Epithelial cell of proximal tubule (primary cell): ENCODE data around the gene PGA3. TPM values are rescaled to one million over a fixed set of nuclear protein-coding genes. Genes with fewer than 3 reads are reported as not detected.

Source experiments
- DNase-seq: peaks from one replicate; pipeline ENCODE4 v3.0.0-alpha.2; 2011; ENCODE audit warnings: low read depth
- H3K4me3 ChIP-seq: 2 replicates; pipeline ENCODE4 v1.5.1; 2011; ENCODE audit warnings: low read depth, mild to moderate bottlenecking, low read length
- total RNA-seq: library from RNA; depleted of rRNA; stranded (reverse); fragments of >200 nt; gene quantifications from 2 replicates; pipeline ENCODE4 v1.2.3, GENCODE V29; 2015
- TF ChIP-seq, protein P1 (sequence below): conservative IDR thresholded peaks from 2 replicates; pipeline ENCODE4 v1.5.1; 2012; ENCODE audit warnings: low read depth, mild to moderate bottlenecking, low read length

Gene PGA3
- total RNA-seq, 1 donor from 2014 or later, result not detected

DNA sequence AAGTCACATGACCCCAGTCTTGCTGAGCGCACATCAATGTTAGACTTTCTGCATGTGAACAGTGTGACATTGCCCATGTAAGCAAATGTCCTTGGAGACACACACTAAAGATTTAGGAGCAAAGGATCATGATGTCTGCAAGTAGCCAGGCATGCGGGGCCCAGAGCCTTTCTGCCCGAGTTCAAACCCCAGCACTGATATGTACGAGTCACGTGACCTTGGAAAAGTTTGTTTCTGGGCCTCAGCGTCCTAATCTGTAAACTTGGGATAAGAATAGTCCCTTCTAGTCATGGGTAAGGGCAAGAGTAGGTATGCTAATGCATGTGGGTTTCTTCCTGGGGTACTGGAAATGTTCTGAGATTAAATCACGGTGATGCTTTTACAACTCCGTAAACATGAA, 16.8 kb upstream of the PGA3 start:
- TF ChIP-seq, protein P1, sequence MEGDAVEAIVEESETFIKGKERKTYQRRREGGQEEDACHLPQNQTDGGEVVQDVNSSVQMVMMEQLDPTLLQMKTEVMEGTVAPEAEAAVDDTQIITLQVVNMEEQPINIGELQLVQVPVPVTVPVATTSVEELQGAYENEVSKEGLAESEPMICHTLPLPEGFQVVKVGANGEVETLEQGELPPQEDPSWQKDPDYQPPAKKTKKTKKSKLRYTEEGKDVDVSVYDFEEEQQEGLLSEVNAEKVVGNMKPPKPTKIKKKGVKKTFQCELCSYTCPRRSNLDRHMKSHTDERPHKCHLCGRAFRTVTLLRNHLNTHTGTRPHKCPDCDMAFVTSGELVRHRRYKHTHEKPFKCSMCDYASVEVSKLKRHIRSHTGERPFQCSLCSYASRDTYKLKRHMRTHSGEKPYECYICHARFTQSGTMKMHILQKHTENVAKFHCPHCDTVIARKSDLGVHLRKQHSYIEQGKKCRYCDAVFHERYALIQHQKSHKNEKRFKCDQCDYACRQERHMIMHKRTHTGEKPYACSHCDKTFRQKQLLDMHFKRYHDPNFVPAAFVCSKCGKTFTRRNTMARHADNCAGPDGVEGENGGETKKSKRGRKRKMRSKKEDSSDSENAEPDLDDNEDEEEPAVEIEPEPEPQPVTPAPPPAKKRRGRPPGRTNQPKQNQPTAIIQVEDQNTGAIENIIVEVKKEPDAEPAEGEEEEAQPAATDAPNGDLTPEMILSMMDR, result no peak
- DNase-seq, result no peak
- no peak overlapping the region for H3K4me3 ChIP-seq

DNA sequence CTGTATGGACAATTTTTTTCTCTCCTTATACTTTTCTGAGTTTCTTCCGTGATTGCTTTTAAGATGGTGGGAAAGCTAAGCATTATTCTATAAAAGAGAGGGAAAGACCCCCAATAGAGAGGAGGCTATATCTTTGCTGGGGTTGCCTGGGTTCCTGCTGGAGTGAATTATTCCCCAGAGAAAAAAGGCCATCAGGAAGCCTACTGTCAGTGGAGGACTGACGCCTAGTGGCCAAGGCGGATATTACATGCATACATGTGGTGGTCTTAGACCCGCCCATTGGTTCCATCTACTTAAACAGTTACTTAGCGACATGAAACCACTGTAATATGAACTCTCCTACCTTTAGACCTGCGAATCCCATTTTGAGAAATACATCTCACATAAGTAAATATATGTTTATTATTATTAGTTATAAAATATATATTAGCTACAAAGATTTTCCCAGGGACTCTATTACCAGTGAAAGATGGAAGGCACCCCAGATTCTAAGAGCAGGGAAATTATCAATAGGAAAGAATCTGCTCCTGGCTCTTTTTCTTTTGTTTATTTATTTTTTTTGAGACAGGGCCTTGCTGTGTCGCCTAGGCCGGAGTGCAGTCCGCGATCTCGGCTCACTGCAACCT, 15.7 kb upstream of the PGA3 start:
- no peak for DNase-seq
- H3K4me3 ChIP-seq, result no peak overlapping the region
- TF ChIP-seq, protein P1, result peak; percentile 96

DNA sequence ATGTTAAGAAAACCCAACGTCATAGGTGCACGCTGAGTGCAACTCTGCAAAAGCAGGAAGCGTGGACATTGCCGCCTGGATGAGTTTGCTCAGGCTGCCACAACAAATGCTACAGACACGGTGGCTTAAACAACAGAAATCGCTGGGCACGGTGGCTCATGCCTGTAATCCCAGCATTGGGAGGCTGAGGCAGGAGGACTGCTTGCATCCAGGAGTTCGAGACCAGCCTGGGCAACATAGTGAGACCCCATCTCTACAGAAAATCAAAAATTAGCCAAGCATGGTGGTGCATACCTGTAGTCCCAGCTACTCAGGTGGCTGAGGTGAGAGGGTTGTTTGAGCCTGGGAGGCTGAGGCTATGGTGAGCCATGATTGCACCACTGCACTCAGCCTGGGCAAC, 13.4 kb upstream of the PGA3 start:
- no peak overlapping the region for H3K4me3 ChIP-seq
- TF ChIP-seq, protein P1, result no peak
- DNase-seq, result no peak

DNA sequence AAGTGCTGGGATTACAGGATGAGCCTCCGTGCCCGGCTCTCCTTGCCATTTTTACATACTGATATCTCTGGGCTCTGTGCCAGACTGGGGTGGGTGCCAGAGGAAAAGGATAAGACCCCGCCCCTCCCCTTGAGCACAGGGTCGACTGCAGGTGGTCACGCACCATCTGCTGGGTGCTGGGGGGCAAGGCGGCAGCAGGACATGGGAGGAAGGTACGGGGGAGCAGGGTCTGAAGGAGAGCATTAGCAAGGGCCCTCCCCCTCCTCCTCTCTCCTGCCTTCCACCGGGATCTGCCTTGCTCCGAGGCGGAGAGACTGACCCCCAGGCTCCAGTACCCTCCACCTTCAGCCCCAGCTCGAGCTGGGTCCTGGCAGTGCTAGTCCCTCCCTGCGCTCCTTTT, 9.7 kb upstream of the PGA3 start:
- TF ChIP-seq, protein P1, result no peak
- no peak for DNase-seq
- H3K4me3 ChIP-seq, result no peak overlapping the region

DNA sequence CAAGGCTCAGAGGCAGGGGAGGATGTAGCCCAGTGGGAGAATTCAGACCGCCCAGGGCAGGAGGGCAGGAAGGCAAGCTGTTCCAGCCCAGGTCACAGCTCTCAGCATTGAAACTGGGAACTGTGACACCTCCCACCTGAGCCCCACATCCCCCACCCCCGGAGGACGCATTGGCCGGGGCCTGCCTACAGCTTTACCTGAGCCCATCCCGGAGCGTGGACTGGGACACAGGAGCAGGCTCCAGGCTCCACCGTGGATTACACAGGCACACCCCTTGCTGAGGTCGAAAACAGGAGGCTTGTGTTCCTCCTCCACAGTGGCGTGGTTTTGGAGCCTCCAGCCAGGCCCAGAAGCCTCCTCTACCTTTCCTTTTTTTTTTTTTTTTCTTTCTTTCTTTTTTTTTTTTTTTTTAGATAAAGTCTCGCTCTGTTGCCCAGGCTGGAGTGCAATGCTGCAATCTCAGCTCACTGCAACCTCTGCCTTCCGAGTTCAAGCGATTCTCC, 9.1 kb upstream of the PGA3 start:
- DNase-seq, result no peak
- no peak overlapping the region for H3K4me3 ChIP-seq
- TF ChIP-seq, protein P1, result no peak

DNA sequence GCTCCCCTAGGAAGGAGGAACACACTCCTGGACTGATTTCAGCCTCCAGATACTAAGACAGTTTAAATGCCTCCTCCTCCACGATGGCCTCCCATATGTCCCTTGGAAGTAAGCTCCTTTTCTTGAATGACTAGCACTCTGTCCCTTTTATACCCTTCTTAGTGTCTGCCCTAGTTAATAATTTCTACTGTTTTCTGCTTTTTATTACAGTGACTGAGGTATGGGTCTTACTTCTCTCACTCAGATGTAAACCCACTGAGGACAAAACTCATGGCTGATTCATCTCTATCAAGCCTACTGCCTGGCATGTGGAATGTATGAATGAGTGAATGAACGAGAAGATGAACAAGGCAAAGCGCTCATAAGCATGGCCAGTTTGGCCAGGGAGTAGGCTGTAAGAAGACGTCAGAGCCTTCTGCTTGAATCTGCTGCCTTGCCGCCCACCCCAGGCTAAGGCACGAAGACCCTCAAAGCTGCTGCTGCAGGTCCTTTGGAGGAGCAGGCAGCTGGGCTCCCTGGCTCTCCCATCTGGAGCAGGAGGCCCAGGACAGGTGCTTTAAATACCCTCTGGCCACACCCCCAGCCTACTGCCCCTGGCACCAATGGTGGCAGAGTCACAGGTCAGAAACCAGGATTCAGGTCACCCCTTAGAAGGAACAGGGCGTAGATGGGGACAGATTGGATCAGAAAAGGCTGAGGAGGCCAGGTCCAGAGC, 8.2 kb upstream of the PGA3 start:
- DNase-seq, result peak; percentile 19
- TF ChIP-seq, protein P1, result no peak
- no peak overlapping the region for H3K4me3 ChIP-seq
